Activated T-helper 1 cell treated with Interleukin-2 at 50 U/mL for 16 hours (primary cell): ENCODE results near the gene DIP2C.

ENCODE experiments used
- DNase-seq: peaks from one replicate; pipeline ENCODE4 v3.0.0-alpha.2; 2020; ENCODE audit warnings: low read depth

The DIP2C gene

GRCh38 chr10:297567-297966 is 391.9 kb downstream of the DIP2C start:
- DNase-seq, result no peak

DNA sequence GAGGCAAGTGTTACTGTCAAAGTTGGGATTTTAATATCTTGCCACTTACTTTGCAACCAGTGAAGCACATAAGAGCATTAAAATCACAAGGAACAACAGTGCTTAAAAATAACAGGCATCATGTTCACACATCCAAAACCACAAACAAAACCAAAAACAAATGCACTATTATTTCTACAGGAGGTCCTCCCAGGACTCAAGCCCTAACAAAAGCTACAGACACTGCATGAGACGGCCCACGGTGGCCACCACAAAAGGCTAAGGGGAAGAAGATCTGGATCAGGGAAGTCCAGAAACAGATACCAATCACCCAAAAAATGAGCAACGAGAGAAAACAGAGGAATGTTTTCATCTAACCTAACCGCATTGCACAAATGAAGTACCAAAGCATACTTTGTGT is 395.8 kb downstream of the DIP2C start:
- no peak for DNase-seq

DNA sequence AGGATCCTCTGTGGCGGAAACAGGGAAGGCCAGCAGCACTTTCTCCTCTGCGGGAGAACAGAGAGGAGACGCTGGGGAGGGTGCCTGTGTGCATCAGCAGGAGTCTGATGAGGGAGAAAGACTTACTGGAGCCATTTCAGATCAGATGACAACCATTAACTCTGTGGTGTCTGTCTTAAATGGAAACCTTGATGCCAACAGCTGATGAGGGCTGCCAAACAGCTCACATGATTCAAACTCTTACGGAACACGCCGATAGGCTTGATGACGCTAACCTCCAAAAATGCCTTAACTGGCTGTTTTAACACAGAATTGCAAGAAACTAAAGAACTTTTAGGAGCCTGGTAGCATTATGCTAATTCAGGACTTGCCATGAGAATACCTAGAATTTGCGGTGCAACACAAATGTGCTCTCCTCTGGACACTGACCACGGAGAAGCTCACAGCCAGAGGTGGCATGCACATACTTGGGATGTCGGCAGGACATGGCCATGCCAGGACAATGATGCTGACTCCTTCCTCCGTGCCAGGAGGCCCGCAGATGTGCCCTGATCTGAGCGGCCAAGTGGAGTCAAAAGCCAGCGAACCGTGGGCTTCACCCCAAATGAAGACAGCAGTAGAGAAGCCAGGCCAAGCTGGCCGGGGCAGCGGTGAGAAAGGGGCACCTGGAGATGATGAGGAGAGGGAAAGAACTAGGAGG is 399.3 kb downstream of the DIP2C start:
- no peak for DNase-seq

GRCh38 chr10:289581-289980 is 399.9 kb downstream of the DIP2C start:
- no peak for DNase-seq

GRCh38 chr10:288316-289200 is 400.9 kb downstream of the DIP2C start:
- no peak for DNase-seq

DNA sequence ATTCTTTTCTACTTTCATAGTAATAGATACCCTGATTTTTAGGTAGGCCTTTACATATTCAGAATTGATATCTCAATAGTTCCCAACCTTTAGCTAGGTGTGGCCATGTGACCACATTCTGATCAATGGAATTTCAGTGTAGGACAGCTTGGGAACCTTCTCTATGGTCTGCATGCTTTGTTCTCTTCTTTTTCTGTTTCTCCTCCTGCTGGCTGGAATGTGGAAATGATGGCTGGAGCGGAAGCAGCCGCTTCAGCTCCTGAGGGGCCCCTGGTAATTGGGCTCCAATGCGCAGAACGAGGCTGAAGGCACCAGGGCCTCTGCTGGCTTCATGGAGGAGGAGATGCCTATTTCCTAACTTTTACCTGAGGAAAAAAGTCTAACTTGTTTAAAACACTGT is 401.7 kb downstream of the DIP2C start:
- no peak for DNase-seq

DNA sequence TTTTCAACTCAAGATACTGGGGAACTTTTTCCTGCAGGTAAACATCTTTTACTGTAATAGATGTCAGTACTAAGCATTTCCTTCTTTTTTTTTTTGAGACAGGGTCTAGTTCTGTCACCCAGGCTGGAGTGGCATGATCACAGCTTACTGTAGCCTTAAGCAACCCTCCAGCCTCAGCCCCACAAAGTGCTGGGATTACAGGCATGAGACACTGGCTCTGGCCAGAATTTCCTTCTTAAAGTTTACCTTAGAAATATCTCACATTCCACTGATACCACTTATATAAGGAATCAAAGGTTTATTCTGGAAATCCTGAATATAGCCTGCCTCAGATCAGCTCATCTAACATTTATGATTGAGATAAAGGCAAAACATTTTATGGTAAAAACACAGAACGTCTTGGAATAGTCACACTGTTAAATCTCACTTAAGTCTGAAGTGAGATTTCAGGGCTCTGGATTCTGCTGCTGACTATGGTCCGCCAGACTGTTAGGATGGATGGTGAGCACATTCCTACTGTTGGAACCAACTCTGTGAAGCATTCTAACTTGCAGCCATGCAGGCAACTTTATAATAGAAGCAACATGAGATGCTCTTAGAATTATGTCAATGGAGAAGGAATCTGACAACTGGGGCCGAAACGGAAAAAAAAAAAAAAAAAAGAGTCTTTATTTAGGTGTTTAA is 402.3 kb downstream of the DIP2C start:
- DNase-seq, result no peak

DNA sequence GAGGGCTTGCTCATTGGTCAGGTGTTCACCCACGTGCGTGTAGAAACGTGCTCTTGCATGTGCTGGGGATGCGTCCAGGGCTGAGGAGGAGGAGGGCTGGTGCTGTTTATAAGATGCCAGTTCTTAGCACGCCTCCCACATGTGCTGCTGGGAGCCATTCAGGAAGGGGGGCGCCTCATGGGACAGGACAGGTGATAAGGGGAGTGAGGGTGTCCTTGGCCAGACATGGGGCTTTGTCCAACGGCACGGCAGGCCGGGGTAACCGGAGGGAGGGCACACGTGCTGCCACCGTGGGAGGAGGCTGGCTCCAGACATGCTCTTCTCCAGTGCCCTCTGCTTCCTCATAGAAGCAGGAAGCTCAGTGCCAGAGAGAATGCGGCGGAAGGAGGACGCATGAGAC is 404.3 kb downstream of the DIP2C start:
- DNase-seq, result no peak

DNA sequence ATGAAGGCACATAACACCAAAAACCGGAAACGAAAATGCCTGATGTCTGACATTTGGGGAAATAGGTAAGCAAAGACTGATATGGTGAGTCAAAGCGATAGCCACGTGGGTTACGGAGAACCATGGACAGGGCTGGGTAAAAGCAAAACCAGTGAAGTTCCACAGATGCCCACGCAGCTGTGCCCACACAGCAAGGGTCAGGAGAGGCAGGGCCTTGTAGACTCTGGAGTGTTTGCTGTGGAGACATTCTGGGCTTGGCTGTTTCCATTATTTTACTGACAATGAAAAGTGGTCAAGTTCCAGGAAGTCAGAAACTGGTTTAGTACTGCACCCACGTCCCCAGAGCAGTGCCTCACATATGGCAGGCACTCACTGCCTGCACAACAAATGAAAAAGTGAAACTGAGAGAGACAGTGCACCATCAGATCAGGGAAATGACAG is 405.5 kb downstream of the DIP2C start:
- DNase-seq, result no peak

DNA sequence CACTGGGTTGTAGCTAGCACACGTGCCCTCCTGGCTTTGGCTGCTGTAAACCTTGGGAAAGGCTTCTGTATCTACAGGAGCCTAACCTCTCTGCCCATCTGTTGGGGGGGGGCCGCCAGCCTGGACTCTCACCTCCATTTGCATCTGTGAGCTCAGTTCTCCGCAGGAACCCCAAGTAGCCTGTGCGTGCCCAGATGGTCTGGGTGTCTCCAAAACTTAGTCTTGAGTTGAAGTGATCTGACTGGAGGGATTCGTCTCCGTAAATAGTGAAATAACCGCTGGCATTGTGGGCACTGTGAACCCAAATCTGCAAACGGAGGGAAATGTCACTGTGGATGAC is 406.4 kb downstream of the DIP2C start:
- no peak for DNase-seq

DNA sequence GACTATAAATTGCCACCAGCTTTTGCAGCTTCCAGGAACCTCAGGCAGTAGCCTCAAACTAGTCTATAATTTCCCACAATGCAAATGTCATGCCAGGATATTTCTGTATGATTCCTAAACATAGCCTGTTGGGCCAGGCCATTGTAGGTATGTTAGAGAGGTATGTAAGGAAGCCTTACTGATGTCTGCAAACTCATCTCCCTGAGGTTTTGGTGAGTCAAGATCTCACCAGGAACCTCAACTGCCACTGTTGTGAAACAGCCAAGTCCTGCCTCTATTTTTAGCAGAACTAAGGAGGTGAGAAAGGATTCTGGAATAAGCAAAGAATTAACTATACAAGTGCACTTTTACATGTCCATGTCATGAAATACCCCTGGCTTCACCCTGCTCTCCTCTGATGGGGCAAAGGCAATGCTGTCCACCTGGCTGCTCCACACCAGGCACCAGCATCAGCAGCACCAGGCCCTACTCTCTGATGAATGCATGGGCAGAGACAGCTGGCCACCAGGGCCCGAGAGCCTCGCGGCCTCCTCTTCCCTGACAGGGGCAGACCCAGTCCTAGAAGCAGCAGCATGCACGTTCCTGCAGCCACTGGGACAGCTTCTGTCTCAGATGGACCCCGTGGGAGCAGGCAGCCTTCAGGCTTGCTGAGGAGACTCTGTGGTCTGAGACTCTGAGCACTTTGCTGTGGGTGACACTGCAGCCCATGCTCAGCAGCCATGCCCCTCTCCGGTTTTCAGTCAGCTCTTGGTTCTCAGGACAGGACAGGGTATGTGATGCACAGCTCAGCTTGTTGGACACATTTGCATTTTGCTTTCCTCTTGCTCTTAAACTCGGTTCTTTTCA is 407.0 kb downstream of the DIP2C start:
- DNase-seq, result no peak

DNA sequence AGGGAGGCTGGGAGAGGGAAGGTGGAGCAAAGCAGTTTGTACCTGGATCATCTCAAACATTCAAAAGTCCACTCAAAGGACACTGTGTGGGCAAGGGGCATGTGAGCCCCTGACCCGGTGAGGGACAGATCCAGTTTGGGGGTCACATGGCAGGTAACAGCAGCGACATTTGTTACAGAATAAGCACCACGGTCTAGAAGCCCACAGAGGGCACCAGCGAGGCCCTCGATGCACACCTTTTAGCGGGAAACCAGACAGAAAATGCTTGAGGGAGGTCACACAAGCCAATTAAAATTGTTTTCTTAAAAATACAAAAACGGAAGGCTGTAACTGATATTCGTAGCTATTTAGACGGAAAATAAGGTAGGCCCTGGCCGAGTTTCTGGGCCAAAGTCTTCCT is 409.8 kb downstream of the DIP2C start:
- no peak for DNase-seq

DNA sequence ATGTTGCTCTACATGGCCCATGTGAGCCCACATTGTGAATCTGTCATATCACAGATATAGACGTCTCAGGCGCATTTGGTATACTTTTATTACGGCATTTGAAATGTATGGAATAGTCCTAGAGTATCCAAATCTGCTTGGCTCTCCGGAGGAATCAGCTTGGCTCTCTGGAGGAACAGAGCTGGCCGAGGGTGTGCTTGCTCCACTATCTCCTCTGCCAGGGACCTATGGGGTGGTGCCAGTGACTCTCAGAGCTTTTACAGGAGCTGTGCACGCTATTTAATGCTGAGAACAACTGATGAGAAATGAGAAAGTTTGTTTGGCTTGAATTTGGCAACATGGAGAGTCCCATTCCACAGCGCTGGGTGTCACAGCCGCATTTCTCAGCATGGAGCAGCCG is 410.2 kb downstream of the DIP2C start:
- no peak for DNase-seq

DNA sequence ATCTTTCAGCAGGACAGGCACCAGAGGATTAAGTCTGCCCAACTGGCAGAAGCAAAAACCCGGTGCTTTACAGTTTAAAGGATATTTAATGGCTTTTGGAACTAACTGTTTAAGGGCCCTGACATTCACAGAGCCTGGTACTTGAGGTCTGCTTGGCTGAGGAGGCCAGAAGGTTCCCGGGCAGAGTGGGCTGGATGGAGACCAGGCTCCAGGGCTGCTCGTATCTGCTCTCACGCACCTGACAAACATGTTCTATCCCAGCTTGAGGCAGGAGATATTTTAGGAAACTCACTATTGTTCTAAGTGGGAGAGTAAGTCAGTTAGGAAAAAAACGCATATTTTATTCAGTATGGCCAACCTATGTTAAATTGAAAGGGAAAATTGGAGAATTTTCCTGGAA is 410.8 kb downstream of the DIP2C start:
- no peak for DNase-seq

DNA sequence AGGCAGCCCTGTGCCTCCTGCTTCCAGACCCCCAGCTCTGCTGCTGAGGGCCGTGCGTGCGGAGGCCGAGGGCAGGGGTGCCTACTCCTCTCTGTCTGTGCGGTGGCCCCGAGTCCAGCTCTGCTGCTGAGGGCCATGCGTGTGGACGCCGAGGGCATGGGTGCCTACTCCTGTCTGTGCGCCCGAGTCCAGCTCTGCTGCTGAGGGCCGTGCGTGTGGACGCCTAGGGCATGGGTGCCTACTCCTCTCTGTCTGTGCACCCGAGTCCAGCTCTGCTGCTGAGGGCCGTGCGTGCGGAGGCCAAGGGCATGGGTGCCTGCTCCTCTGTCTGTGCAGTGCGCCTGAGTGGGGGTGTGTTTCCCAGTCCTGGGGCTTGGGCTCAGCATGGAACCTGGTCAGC is 411.5 kb downstream of the DIP2C start:
- no peak for DNase-seq

DNA sequence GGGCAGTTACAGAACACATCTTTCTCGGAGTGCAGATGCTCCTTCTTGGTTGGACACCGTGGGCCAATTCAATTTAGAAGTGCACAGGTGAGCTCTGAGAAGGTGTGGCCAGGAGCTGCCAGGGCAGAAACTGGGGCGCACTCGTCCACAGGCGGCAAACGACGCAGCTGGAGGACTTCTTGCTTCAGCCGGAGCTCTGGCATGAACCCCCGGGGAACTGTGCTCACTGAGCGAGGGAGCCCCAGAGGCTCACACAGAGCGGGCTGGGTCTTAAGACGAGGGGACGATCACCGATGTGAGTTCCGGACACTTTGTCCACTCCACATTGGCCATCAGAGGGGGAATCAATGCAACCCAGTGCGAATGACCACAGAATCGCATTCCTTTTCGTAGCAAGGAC is 413.8 kb downstream of the DIP2C start:
- no peak for DNase-seq

DNA sequence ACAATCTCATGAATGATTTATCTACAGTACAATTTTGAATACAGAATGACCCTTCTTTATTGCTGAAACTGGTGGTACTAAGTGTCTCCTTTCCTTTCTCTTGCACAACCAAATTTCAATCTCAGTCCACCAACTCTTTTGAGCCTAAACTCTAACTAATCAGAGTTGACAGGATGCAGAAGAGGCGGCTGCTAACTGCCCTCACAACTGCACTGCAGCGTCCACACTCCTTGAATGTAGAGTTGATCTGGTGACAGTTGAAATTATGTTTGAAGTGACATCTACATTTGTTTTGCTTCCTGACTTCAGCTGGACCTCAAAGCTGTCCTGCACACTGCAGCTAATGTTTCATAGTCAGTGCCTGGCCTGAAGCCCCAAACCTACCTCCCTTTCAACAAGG is 414.6 kb downstream of the DIP2C start:
- DNase-seq, result no peak

DNA sequence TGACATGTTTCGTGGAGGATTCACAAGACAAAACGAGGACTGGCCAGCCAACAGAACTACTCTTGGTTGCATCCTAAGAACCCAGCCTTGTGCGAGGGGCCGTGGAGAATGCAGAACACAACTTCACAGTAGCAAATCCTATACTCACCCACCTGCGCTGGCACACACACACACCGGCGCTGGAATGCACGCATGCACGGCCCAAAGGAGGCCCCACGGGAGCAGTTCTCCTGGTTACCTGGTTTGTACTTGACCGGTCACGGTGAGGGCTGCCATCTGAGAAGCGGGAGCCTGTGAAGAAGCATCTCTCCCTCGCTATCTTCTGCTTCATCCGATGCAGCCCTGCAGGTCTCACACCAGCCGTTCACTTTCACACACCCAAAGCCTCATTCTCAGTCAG is 416.4 kb downstream of the DIP2C start:
- no peak for DNase-seq

GRCh38 chr10:271722-272121 is 417.7 kb downstream of the DIP2C start:
- DNase-seq, result no peak

DNA sequence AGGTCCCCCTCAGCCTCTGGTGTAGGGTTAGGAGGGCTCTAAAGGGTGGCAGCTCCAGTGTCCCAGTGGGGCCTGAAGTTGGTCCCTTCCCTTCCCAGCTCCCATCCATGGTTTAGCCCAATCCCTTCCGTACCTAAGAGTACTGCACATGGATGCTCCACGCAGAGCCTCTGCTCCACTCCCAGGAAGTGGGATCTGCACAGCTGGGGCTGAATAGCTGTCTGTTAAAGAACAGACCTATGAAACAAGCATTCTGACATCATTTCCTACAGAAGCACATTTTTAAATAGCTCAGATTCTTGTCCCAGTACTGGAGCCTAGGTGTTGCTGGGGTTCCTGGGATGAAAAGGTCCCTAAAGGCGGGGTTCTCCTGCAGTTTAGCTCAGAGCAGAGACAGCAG is 418.3 kb downstream of the DIP2C start:
- DNase-seq, result no peak

DNA sequence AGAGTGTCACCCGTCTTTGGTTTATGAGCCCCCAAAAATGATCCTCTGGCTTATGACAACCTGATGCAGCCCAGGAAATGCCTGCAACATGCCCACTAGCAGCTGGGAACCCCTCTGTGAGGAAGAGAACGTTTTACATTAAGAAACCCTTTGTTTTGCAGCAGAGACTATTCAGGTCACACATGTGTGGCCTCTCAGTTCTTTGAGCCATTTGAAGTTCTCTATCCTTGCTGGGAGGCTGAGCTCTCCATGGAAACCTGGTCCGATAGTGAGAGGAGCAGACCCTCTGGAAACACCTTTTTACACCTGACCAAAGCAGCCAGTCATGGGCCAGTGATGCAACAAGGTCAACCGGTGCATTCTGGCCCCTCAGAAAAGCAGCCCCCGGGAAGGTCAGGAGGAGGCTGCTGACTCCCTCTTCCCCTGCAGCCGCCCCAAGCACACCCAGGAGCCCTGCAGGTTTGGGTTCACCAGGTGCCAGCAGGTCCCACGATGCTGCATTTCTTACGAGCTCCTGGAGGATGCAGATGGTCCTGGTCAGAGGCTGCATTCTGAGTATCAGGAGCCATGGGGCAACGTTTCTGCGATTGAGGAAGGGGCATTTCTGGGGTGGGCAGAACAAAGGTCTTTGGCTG is 419.9 kb downstream of the DIP2C start:
- no peak for DNase-seq

- no peak for DNase-seq
These were observed 421.8 kb downstream of the DIP2C start for GRCh38 chr10:267705-268104.
